ENCODE results near the gene PLAC1.

- TF ChIP-seq, protein P1, sequence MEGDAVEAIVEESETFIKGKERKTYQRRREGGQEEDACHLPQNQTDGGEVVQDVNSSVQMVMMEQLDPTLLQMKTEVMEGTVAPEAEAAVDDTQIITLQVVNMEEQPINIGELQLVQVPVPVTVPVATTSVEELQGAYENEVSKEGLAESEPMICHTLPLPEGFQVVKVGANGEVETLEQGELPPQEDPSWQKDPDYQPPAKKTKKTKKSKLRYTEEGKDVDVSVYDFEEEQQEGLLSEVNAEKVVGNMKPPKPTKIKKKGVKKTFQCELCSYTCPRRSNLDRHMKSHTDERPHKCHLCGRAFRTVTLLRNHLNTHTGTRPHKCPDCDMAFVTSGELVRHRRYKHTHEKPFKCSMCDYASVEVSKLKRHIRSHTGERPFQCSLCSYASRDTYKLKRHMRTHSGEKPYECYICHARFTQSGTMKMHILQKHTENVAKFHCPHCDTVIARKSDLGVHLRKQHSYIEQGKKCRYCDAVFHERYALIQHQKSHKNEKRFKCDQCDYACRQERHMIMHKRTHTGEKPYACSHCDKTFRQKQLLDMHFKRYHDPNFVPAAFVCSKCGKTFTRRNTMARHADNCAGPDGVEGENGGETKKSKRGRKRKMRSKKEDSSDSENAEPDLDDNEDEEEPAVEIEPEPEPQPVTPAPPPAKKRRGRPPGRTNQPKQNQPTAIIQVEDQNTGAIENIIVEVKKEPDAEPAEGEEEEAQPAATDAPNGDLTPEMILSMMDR (conservative IDR thresholded peaks at IDR 0.05 in 1 of 2, IDR thresholded peaks at IDR 0.05 in 1 of 2; ENCODE audit: extremely low read depth in 1 of 2, insufficient read depth in 1 of 2, low read depth in 1 of 2, low read length in 2 of 2): no peak
- TF ChIP-seq EZH2 (IDR thresholded peaks at IDR 0.05; ENCODE audit: borderline replicate concordance, low read length): no peak
Measured at GRCh38 chrX:134569306-134569705, 89.0 kb downstream of the PLAC1 start.

Measured in mammary epithelial cell (primary cell).